ACHN (cell line): ENCODE measurements around the gene PERM1.
"Not testable (repeated sequence)": the region's sequence is repeated elsewhere in the genome, so short reads cannot be mapped to it uniquely, and the experiment has no call there.

Experiments used
- DNase-seq: peaks from one replicate; pipeline ENCODE4 v3.0.0-alpha.2; 2015
- in situ Hi-C: cut with HindIII; loops from 2 replicates; pipeline ENCODE4 v1.10.0; 2017; ENCODE audit warnings: low sequenced_read_pairs, low pct_ligation_motif_present, low pct_unique_long_range_greater_than_20kb

PERM1 gene

DNA sequence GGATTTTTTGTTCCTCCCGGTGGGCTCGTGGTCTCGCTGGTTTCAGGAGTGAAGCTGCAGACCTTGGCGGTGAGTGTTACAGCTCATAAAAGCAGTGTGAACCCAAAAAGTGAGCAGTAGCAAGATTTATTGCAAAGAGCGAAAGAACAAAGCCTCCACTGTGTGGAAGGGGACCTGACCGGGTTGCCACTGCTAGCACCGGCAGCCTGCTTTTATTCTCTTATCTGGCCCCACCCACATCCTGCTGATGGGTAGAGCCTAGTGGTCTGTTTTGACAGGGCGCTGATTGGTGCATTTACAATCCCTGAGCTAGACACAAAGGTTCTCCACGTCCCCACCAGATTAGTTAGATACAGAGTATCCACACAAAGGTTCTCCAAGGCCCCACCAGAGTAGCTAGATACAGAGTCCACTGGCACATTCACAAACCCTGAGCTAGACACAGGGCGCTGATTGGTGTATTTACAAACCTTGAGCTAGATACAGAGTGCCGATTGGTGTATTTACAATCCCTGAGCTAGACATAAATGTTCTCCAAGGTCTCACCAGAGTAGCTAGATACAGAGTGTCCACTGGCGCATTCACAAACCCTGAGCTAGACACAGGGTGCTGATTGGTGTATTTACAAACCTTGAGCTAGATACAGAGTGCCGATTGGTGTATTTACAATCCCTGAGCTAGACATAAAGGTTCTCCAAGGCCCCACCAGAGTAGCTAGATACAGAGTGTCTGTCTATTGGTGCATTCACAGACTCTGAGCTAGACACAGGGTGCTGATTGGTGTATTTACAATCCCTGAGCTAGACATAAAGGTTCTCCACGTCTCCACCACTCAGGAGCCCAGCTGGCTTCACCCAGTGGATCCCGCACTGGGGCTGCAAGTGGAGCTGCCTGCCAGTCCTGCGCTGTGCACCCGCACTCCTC is 35.8 kb upstream of the PERM1 start:
- in situ Hi-C loops, DNase-seq: not testable (repeated sequence)

- peak; percentile 40 for DNase-seq
- in situ Hi-C loops = no loop called here
Observed at GRCh38 chr1:1014799-1015681, 33.1 kb upstream of the PERM1 start.

GRCh38 chr1:1013922-1014648 is 32.2 kb upstream of the PERM1 start:
- no peak for DNase-seq
- in situ Hi-C loops = no loop called here

- in situ Hi-C loops = no loop called here
- peak; percentile 85 for DNase-seq
Observed at GRCh38 chr1:1013105-1013921, 31.4 kb upstream of the PERM1 start, which contains the start of gene ISG15. TSS of gene ISG15 (plus strand) at chr1:1013497. CDS start at chr1:1013574, 77 bp downstream.

DNA sequence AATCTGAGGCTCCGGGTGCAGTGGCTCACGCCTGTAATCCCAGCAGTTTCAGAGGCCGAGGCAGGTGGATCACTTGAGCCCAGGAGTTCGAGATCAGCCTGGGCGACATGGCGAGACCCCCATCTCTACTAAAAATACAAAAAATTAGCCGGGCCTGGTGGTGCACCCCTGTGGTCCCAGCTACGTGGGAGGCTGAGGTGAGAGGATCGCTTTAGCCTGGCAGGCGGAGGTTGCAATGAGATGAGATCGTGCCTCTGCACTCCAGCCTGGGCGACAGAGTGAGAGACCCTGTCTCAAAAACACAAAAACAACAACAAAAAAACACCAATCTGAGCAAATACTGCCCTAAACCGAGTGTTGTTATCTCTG is 30.8 kb upstream of the PERM1 start:
- DNase-seq, in situ Hi-C loops: not testable (repeated sequence)

DNA sequence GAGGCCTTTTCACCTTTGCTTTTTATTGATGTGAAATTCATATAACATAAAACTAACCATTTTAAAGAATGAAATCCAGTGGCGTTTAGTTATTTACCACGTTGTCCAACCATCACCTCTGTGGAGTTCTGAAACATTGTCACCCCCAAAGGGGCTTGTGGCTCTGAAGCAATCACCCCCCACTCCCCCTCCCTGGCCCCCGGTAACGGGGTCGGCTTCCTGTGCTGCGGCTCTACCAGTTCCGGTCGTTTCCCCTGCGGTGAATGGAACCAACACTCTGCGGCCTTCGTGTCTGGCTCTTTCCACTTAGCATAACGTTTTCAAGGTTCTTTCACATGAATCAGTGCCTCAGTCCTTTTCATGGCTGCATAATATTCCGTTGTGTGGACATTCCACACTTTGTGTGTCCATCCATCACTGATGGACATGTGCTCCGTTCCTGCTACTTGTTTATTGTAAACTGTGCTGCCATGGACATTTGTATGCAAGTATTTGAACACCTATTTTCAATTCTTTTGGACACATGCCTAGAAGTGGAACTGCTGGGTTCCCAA is 29.6 kb upstream of the PERM1 start:
- no peak for DNase-seq
- in situ Hi-C loops = no loop called here

- DNase-seq = not testable (repeated sequence)
Observed at GRCh38 chr1:1010131-1010530, 28.2 kb upstream of the PERM1 start.

GRCh38 chr1:1006305-1007159 is 24.6 kb upstream of the PERM1 start:
- DNase-seq = no peak
- in situ Hi-C loops = no loop called here

More at GRCh38 chr1:1010131-1010530, 28.2 kb upstream of the PERM1 start:
- in situ Hi-C loops = not testable (repeated sequence)

DNA sequence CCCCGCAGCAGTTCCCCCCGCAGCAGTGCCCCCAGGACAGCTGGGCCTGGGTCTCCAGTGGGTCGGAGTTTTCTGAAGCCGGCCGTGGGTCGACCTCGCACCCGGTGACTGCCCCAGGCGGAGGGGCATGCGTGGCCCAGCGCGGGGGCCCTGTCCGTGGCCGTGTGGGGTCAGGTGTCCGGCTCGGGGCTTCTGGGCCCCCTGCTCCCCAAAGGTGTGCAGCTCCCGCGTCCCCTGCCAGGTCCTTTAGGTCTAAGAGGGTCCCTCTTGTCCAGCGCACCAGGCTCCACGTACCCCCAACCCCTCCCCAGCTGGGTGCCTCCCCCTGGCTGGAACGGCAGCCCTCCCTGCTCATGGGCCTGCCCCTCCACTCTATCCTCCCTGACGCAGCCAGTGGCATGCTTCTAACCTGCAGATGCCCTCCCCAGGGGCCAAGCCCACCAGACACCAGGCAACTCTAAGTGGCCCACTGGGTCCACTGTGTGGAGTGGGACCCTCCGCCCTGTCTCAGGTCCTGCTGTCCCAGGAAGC is 23.9 kb upstream of the PERM1 start:
- no peak for DNase-seq
- in situ Hi-C loops = no loop called here

- DNase-seq = no peak
- in situ Hi-C loops = no loop called here
Observed at GRCh38 chr1:1004780-1005697, 23.1 kb upstream of the PERM1 start.

GRCh38 chr1:1004420-1004779 is 22.5 kb upstream of the PERM1 start:
- in situ Hi-C loops = no loop called here
- DNase-seq = no peak

DNA sequence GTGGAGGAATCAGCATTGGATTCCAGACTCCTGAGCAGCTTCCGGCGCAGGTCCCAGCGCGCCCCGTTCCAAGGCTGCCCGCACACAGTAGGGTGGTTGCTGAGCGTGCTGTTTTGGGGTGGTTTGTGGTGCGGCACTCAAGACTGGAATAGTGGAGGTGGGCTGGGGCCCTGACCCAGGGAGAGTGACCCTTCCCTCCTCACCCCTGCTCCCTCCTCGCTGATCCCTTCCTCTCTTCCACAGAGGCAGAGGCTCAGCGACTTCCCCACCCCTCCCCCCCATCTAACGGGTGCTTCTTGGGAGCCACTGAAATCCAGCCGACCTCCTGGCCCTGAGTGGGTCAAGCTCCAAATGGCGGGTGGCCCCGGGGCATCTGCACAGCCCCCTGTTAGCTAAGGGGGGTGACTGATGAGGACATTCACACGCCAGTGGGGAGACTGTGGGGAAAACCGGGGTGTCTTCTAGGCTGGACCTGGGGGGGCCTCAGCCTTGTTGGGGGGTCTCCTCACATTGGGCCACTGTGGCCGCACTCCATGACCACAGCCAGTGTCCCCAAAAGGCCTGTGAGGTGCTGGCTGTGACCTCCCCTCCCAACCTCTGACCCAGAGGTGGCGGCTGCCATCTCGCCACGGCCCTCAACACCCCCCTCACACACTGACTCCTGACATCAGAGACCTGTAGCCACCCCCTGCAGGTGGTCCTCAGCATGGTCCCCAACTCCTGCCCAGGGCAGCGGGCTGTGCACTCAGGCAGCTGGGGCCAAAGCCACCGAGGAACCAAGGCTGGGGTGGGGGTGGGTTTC is 21.9 kb upstream of the PERM1 start:
- in situ Hi-C loops = no loop called here
- no peak for DNase-seq

GRCh38 chr1:1001057-1001783 is 19.3 kb upstream of the PERM1 start:
- DNase-seq = peak; percentile 29
- in situ Hi-C loops = no loop called here

GRCh38 chr1:1000357-1001056 is 18.6 kb upstream of the PERM1 start:
- DNase-seq = peak; percentile 84
- in situ Hi-C loops = no loop called here
